ENCODE results near the gene SPOCK2. TPM values are rescaled to one million over a fixed set of nuclear protein-coding genes. Genes with fewer than 3 reads are reported as not detected.

The SPOCK2 gene
- polyA plus RNA-seq, 4 donors: 1.6 to 24.2 (median 3.2) TPM

- Histone ChIP-seq H3K27me3 (ENCODE audit: control insufficient read depth in 3 of 3, insufficient read depth in 3 of 3, low read length in 3 of 3) (no peaks in the 10 kb centered on the region), H3K4me3 (ENCODE audit: low read depth in 1 of 3, low read length in 3 of 3) (no peak overlapping the region), H3K9me3 (ENCODE audit: control insufficient read depth in 2 of 2, insufficient read depth in 1 of 2, low read depth in 1 of 2, low read length in 1 of 2) (no peaks in the 10 kb centered on the region), H3K36me3 (ENCODE audit: control insufficient read depth in 3 of 3, insufficient read depth in 2 of 3, low read depth in 1 of 3, low read length in 3 of 3) (peaks cover 0 to 3% (median 0%) of the 10 kb centered on the region in 3 donors), H3K27ac (ENCODE audit: low read depth in 1 of 3, low read length in 2 of 3) (peak overlapping the region; percentile 82 to 86 (median 86)), H3K4me1 (ENCODE audit: control insufficient read depth in 3 of 3, insufficient read depth in 2 of 3, low read depth in 1 of 3, low read length in 2 of 3) (peaks cover 3 to 36% (median 5%) of the 10 kb centered on the region in 3 donors)
- FAIRE-seq: no peak
- 14 to 64% (median 43%) methylated on average over 9 of the region's 9 CpGs for WGBS, 3 donors
- DNase-seq: peak; percentile 79 to 96
Observed at GRCh38 chr10:72097448-72098300, 9.3 kb upstream of the SPOCK2 start.

- no peak overlapping the region for H3K4me3 ChIP-seq (ENCODE audit: low read depth in 1 of 3, low read length in 3 of 3)
- peaks cover 0 to 3% (median 0%) of the 10 kb centered on the region in 3 donors for H3K36me3 ChIP-seq (ENCODE audit: control insufficient read depth in 3 of 3, insufficient read depth in 2 of 3, low read depth in 1 of 3, low read length in 3 of 3)
- H3K27me3 ChIP-seq (ENCODE audit: control insufficient read depth in 3 of 3, insufficient read depth in 3 of 3, low read length in 3 of 3): no peaks in the 10 kb centered on the region
- no peaks in the 10 kb centered on the region for H3K9me3 ChIP-seq (ENCODE audit: control insufficient read depth in 2 of 2, insufficient read depth in 1 of 2, low read depth in 1 of 2, low read length in 1 of 2)
- DNase-seq: peak; percentile 40 to 59
- peaks cover 3 to 36% (median 5%) of the 10 kb centered on the region in 3 donors for H3K4me1 ChIP-seq (ENCODE audit: control insufficient read depth in 3 of 3, insufficient read depth in 2 of 3, low read depth in 1 of 3, low read length in 2 of 3)
- no peak for FAIRE-seq
- H3K27ac ChIP-seq (ENCODE audit: low read depth in 1 of 3, low read length in 2 of 3): peak overlapping the region in 1 of 3 donors; percentile 43
- 71 to 74% (median 73%) methylated on average over 9 of the region's 9 CpGs for whole genome bisulfite sequencing, 3 donors
Observed at GRCh38 chr10:72096115-72097000, 8.0 kb upstream of the SPOCK2 start.

GRCh38 chr10:72095195-72095594 is 6.8 kb upstream of the SPOCK2 start:
- H3K27me3 ChIP-seq (ENCODE audit: control insufficient read depth in 3 of 3, insufficient read depth in 3 of 3, low read length in 3 of 3): no peaks in the 10 kb centered on the region
- no peak overlapping the region for H3K4me3 ChIP-seq (ENCODE audit: low read depth in 1 of 3, low read length in 3 of 3)
- peaks cover 3 to 37% (median 5%) of the 10 kb centered on the region in 3 donors for H3K4me1 ChIP-seq (ENCODE audit: control insufficient read depth in 3 of 3, insufficient read depth in 2 of 3, low read depth in 1 of 3, low read length in 2 of 3)
- no peak overlapping the region for H3K27ac ChIP-seq (ENCODE audit: low read depth in 1 of 3, low read length in 2 of 3)
- H3K9me3 ChIP-seq (ENCODE audit: control insufficient read depth in 2 of 2, insufficient read depth in 1 of 2, low read depth in 1 of 2, low read length in 1 of 2): no peaks in the 10 kb centered on the region
- 94 to 95% (median 94%) methylated on average over 4 of the region's 4 CpGs for WGBS, 3 donors
- no peak for FAIRE-seq
- peaks cover 0 to 3% (median 0%) of the 10 kb centered on the region in 3 donors for H3K36me3 ChIP-seq (ENCODE audit: control insufficient read depth in 3 of 3, insufficient read depth in 2 of 3, low read depth in 1 of 3, low read length in 3 of 3)
- DNase-seq: no peak

GRCh38 chr10:72094574-72094973 is 6.2 kb upstream of the SPOCK2 start:
- FAIRE-seq: no peak
- no peak overlapping the region for H3K4me3 ChIP-seq (ENCODE audit: low read depth in 1 of 3, low read length in 3 of 3)
- 91 to 100% (median 94%) methylated on average over 2 of the region's 2 CpGs for WGBS, 3 donors
- H3K4me1 ChIP-seq (ENCODE audit: control insufficient read depth in 3 of 3, insufficient read depth in 2 of 3, low read depth in 1 of 3, low read length in 2 of 3): peaks cover 3 to 40% (median 5%) of the 10 kb centered on the region in 3 donors
- peaks cover 0 to 3% (median 0%) of the 10 kb centered on the region in 3 donors for H3K36me3 ChIP-seq (ENCODE audit: control insufficient read depth in 3 of 3, insufficient read depth in 2 of 3, low read depth in 1 of 3, low read length in 3 of 3)
- DNase-seq: no peak
- H3K27ac ChIP-seq (ENCODE audit: low read depth in 1 of 3, low read length in 2 of 3): no peak overlapping the region
- H3K27me3 ChIP-seq (ENCODE audit: control insufficient read depth in 3 of 3, insufficient read depth in 3 of 3, low read length in 3 of 3): no peaks in the 10 kb centered on the region
- no peaks in the 10 kb centered on the region for H3K9me3 ChIP-seq (ENCODE audit: control insufficient read depth in 2 of 2, insufficient read depth in 1 of 2, low read depth in 1 of 2, low read length in 1 of 2)

GRCh38 chr10:72093450-72093849 is 5.1 kb upstream of the SPOCK2 start:
- Histone ChIP-seq H3K36me3 (ENCODE audit: control insufficient read depth in 3 of 3, insufficient read depth in 2 of 3, low read depth in 1 of 3, low read length in 3 of 3) (peaks cover 0 to 3% (median 0%) of the 10 kb centered on the region in 3 donors), H3K27me3 (ENCODE audit: control insufficient read depth in 3 of 3, insufficient read depth in 3 of 3, low read length in 3 of 3) (peaks cover 0 to 7% (median 0%) of the 10 kb centered on the region in 3 donors), H3K9me3 (ENCODE audit: control insufficient read depth in 2 of 2, insufficient read depth in 1 of 2, low read depth in 1 of 2, low read length in 1 of 2) (no peaks in the 10 kb centered on the region), H3K4me3 (ENCODE audit: low read depth in 1 of 3, low read length in 3 of 3) (no peak overlapping the region), H3K27ac (ENCODE audit: low read depth in 1 of 3, low read length in 2 of 3) (no peak overlapping the region), H3K4me1 (ENCODE audit: control insufficient read depth in 3 of 3, insufficient read depth in 2 of 3, low read depth in 1 of 3, low read length in 2 of 3) (peaks cover 3 to 42% (median 5%) of the 10 kb centered on the region in 3 donors)
- WGBS, 3 donors: 75 to 86% (median 76%) methylated on average over 4 of the region's 4 CpGs
- DNase-seq (no peak), FAIRE-seq (no peak)

- H3K4me1 ChIP-seq (ENCODE audit: control insufficient read depth in 3 of 3, insufficient read depth in 2 of 3, low read depth in 1 of 3, low read length in 2 of 3): peaks cover 3 to 43% (median 5%) of the 10 kb centered on the region in 3 donors
- peaks cover 0 to 12% (median 0%) of the 10 kb centered on the region in 3 donors for H3K27me3 ChIP-seq (ENCODE audit: control insufficient read depth in 3 of 3, insufficient read depth in 3 of 3, low read length in 3 of 3)
- no peak overlapping the region for H3K27ac ChIP-seq (ENCODE audit: low read depth in 1 of 3, low read length in 2 of 3)
- DNase-seq: peak in 1 of 2 donors; percentile 34
- 80 to 86% (median 85%) methylated on average over 2 of the region's 2 CpGs for WGBS, 3 donors
- no peaks in the 10 kb centered on the region for H3K9me3 ChIP-seq (ENCODE audit: control insufficient read depth in 2 of 2, insufficient read depth in 1 of 2, low read depth in 1 of 2, low read length in 1 of 2)
- FAIRE-seq: no peak
- no peak overlapping the region for H3K4me3 ChIP-seq (ENCODE audit: low read depth in 1 of 3, low read length in 3 of 3)
- peaks cover 0 to 3% (median 0%) of the 10 kb centered on the region in 3 donors for H3K36me3 ChIP-seq (ENCODE audit: control insufficient read depth in 3 of 3, insufficient read depth in 2 of 3, low read depth in 1 of 3, low read length in 3 of 3)
Observed at GRCh38 chr10:72092987-72093386, 4.6 kb upstream of the SPOCK2 start.

- WGBS, 3 donors: 91% methylated on average over 8 of the region's 8 CpGs
- no peak overlapping the region for H3K27ac ChIP-seq (ENCODE audit: low read depth in 1 of 3, low read length in 2 of 3)
Observed at GRCh38 chr10:72092171-72092924, 4.0 kb upstream of the SPOCK2 start.

More at GRCh38 chr10:72092171-72092924, 4.0 kb upstream of the SPOCK2 start:
- Histone ChIP-seq H3K4me3 (ENCODE audit: low read depth in 1 of 3, low read length in 3 of 3) (no peak overlapping the region), H3K4me1 (ENCODE audit: control insufficient read depth in 3 of 3, insufficient read depth in 2 of 3, low read depth in 1 of 3, low read length in 2 of 3) (peaks cover 3 to 42% (median 5%) of the 10 kb centered on the region in 3 donors), H3K27me3 (ENCODE audit: control insufficient read depth in 3 of 3, insufficient read depth in 3 of 3, low read length in 3 of 3) (peaks cover 0 to 18% (median 2%) of the 10 kb centered on the region in 3 donors), H3K36me3 (ENCODE audit: control insufficient read depth in 3 of 3, insufficient read depth in 2 of 3, low read depth in 1 of 3, low read length in 3 of 3) (peaks cover 0 to 3% (median 0%) of the 10 kb centered on the region in 3 donors), H3K9me3 (ENCODE audit: control insufficient read depth in 2 of 2, insufficient read depth in 1 of 2, low read depth in 1 of 2, low read length in 1 of 2) (no peaks in the 10 kb centered on the region)
- DNase-seq (no peak), FAIRE-seq (no peak)
